Measurements from ENCODE around the gene PNPLA2. TPM values are rescaled to one million over a fixed set of nuclear protein-coding genes. Genes with fewer than 3 reads are reported as not detected.
A peak's percentile ranks its signal among the peaks of the same experiment; 100 is the strongest.

The PNPLA2 gene
- total RNA-seq, 1 experiment from 2014 or later, result 40.2 TPM

DNA sequence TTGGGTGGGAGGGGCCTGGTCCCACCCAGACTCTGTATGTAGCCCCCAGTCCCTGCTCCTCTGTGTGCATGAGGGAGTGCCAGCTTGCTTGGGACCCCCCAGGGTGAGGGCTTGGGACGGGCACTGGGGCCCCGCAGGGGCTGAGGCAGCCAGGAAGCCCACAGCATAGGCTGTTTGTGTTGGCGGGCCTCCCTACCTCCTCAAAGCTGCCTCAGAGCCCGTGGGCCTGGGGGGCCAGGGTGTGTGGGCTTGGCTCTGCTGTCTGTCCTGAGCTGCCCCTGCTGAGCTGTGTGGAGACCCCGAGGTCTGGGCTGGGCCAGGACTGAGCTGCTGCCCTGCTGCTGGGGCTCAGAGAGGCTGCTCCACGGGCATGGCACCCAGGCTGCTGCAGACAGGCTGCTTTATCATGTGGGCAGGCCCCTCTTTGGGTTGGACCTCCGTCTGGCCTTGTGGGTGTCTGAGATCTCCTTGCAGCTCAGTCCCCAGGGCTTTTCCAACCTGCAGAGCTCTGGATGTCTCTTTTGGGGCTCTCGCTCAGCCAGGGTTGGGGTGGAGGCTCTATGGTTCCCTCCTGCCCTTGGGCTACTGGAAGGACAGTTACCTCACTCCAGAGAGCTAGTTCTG, 27.3 kb downstream of the PNPLA2 start:
- H3K27me3 ChIP-seq (ENCODE audit: low read length), result no peaks in the 10 kb centered on the region
- peaks cover 11% of the 10 kb centered on the region for H4K20me1 ChIP-seq (ENCODE audit: low read length)
- no peaks in the 10 kb centered on the region for H3K9me3 ChIP-seq (ENCODE audit: low read length)
- no peak overlapping the region for H2AFZ ChIP-seq (ENCODE audit: low read length)
- peaks cover 33% of the 10 kb centered on the region for H3K4me1 ChIP-seq (ENCODE audit: insufficient read depth, low read length)
- ChIA-PET POLR2A (ENCODE audit: unreplicated experiment) (interaction anchor here (0.6 kb wide), 1 partner anchor 171 kb away, joined by 4 read pairs; no protein-coding TSS in a partner anchor), CTCF (no interaction called here)
- no peaks in the 10 kb centered on the region for H3F3A ChIP-seq (ENCODE audit: low read length, unreplicated experiment)
- no peak overlapping the region for H3K4me3 ChIP-seq (ENCODE audit: low read length)
- H3K27ac ChIP-seq (ENCODE audit: low read length), result no peak overlapping the region
- TF ChIP-seq, protein P1, sequence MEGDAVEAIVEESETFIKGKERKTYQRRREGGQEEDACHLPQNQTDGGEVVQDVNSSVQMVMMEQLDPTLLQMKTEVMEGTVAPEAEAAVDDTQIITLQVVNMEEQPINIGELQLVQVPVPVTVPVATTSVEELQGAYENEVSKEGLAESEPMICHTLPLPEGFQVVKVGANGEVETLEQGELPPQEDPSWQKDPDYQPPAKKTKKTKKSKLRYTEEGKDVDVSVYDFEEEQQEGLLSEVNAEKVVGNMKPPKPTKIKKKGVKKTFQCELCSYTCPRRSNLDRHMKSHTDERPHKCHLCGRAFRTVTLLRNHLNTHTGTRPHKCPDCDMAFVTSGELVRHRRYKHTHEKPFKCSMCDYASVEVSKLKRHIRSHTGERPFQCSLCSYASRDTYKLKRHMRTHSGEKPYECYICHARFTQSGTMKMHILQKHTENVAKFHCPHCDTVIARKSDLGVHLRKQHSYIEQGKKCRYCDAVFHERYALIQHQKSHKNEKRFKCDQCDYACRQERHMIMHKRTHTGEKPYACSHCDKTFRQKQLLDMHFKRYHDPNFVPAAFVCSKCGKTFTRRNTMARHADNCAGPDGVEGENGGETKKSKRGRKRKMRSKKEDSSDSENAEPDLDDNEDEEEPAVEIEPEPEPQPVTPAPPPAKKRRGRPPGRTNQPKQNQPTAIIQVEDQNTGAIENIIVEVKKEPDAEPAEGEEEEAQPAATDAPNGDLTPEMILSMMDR (conservative IDR thresholded peaks at IDR 0.05; ENCODE audit: low read depth, low read length), result no peak
- TF ChIP-seq EZH2phosphoT487 (IDR thresholded peaks at IDR 0.05; ENCODE audit: borderline replicate concordance, low read length), result no peak
- no peak for TF ChIP-seq EZH2 (IDR thresholded peaks at IDR 0.05; ENCODE audit: low read length, unreplicated experiment)
- intact Hi-C loops (cut with micrococcal nuclease), result no loop called here
- DNase-seq, result no peak
- no peak for ATAC-seq
- H3K36me3 ChIP-seq (ENCODE audit: low read depth, low read length), result peaks cover 5% of the 10 kb centered on the region
- H3K9ac ChIP-seq (ENCODE audit: low read length), result no peak overlapping the region
- H3K4me2 ChIP-seq (ENCODE audit: low read length), result peak overlapping the region; percentile 90
- peaks cover 59% of the 10 kb centered on the region for H3K79me2 ChIP-seq (ENCODE audit: low read length)
- BruUV-seq (replicated peaks), result no TSS peak
- H3K9me2 ChIP-seq (replicated peaks; ENCODE audit: low read length), result no peaks in the 10 kb centered on the region

DNA sequence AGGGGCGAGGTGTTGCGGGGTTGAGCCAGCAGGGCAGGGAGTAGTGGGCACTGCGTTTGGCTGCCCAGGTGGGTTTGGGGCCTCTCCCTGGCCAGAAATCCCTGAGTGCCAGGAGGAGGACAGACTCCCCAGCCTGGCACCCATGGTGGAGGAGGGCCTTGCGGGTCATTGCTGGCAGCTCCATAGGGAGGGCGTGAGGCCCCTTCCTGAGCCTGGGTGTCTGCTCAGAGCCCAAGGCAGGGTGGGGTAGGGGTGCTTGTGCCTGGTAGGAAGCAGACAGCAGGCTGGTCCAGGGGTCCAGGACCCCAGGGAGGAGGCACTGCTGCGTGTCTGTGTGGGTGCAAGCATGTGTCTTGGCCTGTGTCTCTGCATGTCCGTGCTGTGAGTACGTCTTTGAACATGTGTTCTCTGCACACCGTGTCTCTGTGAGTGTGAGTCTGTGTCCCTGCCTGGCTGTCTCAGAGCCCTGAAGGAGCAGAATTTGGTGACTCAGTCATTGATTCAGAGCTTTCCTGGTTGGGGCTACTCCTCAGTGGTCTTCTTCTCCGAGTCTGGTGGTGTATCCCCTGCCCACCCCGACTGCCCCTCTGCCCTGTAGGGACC, 27.9 kb downstream of the PNPLA2 start:
- CTCF ChIA-PET, result no interaction called here
- Histone ChIP-seq H3K9me3 (ENCODE audit: low read length) (no peaks in the 10 kb centered on the region), H2AFZ (ENCODE audit: low read length) (no peak overlapping the region), H3K9ac (ENCODE audit: low read length) (no peak overlapping the region), H3K27me3 (ENCODE audit: low read length) (no peaks in the 10 kb centered on the region), H3K9me2 (replicated peaks; ENCODE audit: low read length) (no peaks in the 10 kb centered on the region), H4K20me1 (ENCODE audit: low read length) (peaks cover 6% of the 10 kb centered on the region), H3F3A (ENCODE audit: low read length, unreplicated experiment) (no peaks in the 10 kb centered on the region), H3K4me1 (ENCODE audit: insufficient read depth, low read length) (peaks cover 33% of the 10 kb centered on the region), H3K79me2 (ENCODE audit: low read length) (peaks cover 53% of the 10 kb centered on the region), H3K36me3 (ENCODE audit: low read depth, low read length) (no peaks in the 10 kb centered on the region; the same call in 1 of the 2 replicates), H3K4me2 (ENCODE audit: low read length) (peak overlapping the region; percentile 90), H3K4me3 (ENCODE audit: low read length) (no peak overlapping the region), H3K27ac (ENCODE audit: low read length) (no peak overlapping the region)
- no peak for ATAC-seq
- no TSS peak for BruUV-seq (replicated peaks)
- DNase-seq, result no peak
- POLR2A ChIA-PET (ENCODE audit: unreplicated experiment), result no interaction called here
- intact Hi-C loops (cut with micrococcal nuclease), result no loop called here
- TF ChIP-seq EZH2phosphoT487 (IDR thresholded peaks at IDR 0.05; ENCODE audit: borderline replicate concordance, low read length) (no peak), EZH2 (IDR thresholded peaks at IDR 0.05; ENCODE audit: low read length, unreplicated experiment) (no peak)
- TF ChIP-seq, protein P1 (conservative IDR thresholded peaks at IDR 0.05; ENCODE audit: low read depth, low read length), result no peak

DNA sequence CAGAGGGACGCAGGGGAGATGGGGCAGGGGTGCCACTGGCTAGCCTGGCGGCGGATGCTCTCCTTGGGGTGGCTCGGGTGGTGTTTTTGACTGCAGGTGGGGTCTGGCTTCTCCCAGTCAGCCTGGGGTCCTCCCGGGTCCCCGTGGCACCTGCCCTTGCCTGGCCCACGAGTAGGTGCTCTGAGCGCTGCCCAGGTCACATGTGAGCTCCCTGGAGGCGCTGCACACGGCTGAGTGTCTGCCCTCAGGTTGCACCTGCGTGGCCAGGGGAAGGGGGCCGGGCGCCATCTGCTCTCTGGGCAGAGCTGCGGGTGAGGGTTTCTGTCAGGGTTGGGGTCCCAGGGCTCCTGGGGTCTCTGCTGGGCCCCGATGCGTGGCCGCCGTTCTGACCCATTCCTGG, 29.2 kb downstream of the PNPLA2 start:
- H3K36me3 ChIP-seq (ENCODE audit: low read depth, low read length), result no peaks in the 10 kb centered on the region; the same call in 1 of the 2 replicates
- H3K27me3 ChIP-seq (ENCODE audit: low read length), result no peaks in the 10 kb centered on the region
- POLR2A ChIA-PET (ENCODE audit: unreplicated experiment), result no interaction called here
- no peak overlapping the region for H3K4me2 ChIP-seq (ENCODE audit: low read length)
- no peaks in the 10 kb centered on the region for H3K9me3 ChIP-seq (ENCODE audit: low read length)
- no peak for ATAC-seq
- DNase-seq, result no peak
- H3K9me2 ChIP-seq (replicated peaks; ENCODE audit: low read length), result no peaks in the 10 kb centered on the region
- no peak overlapping the region for H3K9ac ChIP-seq (ENCODE audit: low read length)
- no peak overlapping the region for H3K27ac ChIP-seq (ENCODE audit: low read length)
- TF ChIP-seq EZH2phosphoT487 (IDR thresholded peaks at IDR 0.05; ENCODE audit: borderline replicate concordance, low read length), result no peak
- no peak for TF ChIP-seq EZH2 (IDR thresholded peaks at IDR 0.05; ENCODE audit: low read length, unreplicated experiment)
- TF ChIP-seq, protein P1 (conservative IDR thresholded peaks at IDR 0.05; ENCODE audit: low read depth, low read length), result no peak
- no peak overlapping the region for H3K4me3 ChIP-seq (ENCODE audit: low read length)
- intact Hi-C loops (cut with micrococcal nuclease), result no loop called here
- peaks cover 33% of the 10 kb centered on the region for H3K4me1 ChIP-seq (ENCODE audit: insufficient read depth, low read length)
- BruUV-seq (replicated peaks), result no TSS peak
- H3K79me2 ChIP-seq (ENCODE audit: low read length), result peaks cover 42% of the 10 kb centered on the region
- CTCF ChIA-PET, result no interaction called here
- no peaks in the 10 kb centered on the region; the same call in 1 of the 2 replicates for H4K20me1 ChIP-seq (ENCODE audit: low read length)
- H2AFZ ChIP-seq (ENCODE audit: low read length), result no peak overlapping the region
- H3F3A ChIP-seq (ENCODE audit: low read length, unreplicated experiment), result no peaks in the 10 kb centered on the region

All from PC-3 (cell line).